Adrenal gland (tissue), 12 donors: Measurements from ENCODE around the gene DOCK6. TPM values are rescaled to one million over a fixed set of nuclear protein-coding genes. Genes with fewer than 3 reads are reported as not detected.
"Not testable (repeated sequence)": the region's sequence is repeated elsewhere in the genome, so short reads cannot be mapped to it uniquely, and the experiment has no call there.

Source experiments
- DNase-seq, 7 donors: peaks; one replicate each; pipeline ENCODE4 v3.0.0-alpha.2; 2019 to 2020
- H3K27ac ChIP-seq, 5 donors: fragments of 200-600 bp; sonication (generic) in 4 of 5; 1 replicate in 3 of 5; 2 replicates in 2 of 5; pipeline versions ENCODE4 v1.5.1 to v1.8.0; 2016 to 2020; ENCODE audit warnings: mild to moderate bottlenecking in 1 of 5
- H3K27me3 ChIP-seq: fragments of 200-600 bp; 2 replicates; pipeline ENCODE4 v1.8.0; 2021
- H3K36me3 ChIP-seq, 2 donors: fragments of 200-600 bp; replicated peaks in 1 of 2; 1 replicate in 1 of 2; 2 replicates in 1 of 2; pipeline versions ENCODE4 v1.5.1 to v1.8.0; 2018 to 2022
- H3K4me1 ChIP-seq, 2 donors: fragments of 200-600 bp; replicated peaks in 1 of 2; 1 replicate in 1 of 2; 2 replicates in 1 of 2; pipeline versions ENCODE4 v1.5.1 to v1.8.0; 2018 to 2021
- H3K4me3 ChIP-seq, 4 donors: fragments of 200-600 bp; sonication (generic) in 3 of 4; one replicate each; pipeline ENCODE4 v1.5.1; 2016 to 2018
- H3K9me3 ChIP-seq, 3 donors: fragments of 200-600 bp; sonication (generic) in 1 of 3; replicated peaks in 1 of 3; 1 replicate in 2 of 3; 2 replicates in 1 of 3; pipeline versions ENCODE4 v1.5.1 to v1.8.0; 2016 to 2021
- POLR2A ChIP-seq, 2 donors: fragments of 450-650 bp; IDR thresholded peaks; one replicate each; pipeline ENCODE4 v1.6.1; 2017; ENCODE audit warnings: antibody characterized with exemption in 2 of 2, mild to moderate bottlenecking in 2 of 2, moderate library complexity in 1 of 2
- WGBS, 4 donors: extraction: QIAGEN DNeasy Blood & Tissue Kit in 2 of 4; methylation state at CpG; one replicate each; pipeline versions ENCODE4 v1.1.5 to v1.1.7; 2013 to 2017; 5-methylcytosine and 5-hydroxymethylcytosine counted together
- intact Hi-C, 2 donors: fragments of 100-400 bp; cut with DNase I; formaldehyde crosslinking; loops; one replicate each; pipeline versions ENCODE4 v1.14.1 to v1.15.0; 2022 to 2023
- polyA plus RNA-seq, 3 donors: library from polyadenylated mRNA; stranded (reverse); fragments of 200-250 nt in 2 of 3; fragments of 350-450 nt in 1 of 3; fragmentation: Illumina TruSeq in 1 of 3; extraction: RNeasy Lipid Tissue Mini Kit (QIAGEN cat#74804) in 1 of 3; gene quantifications; one replicate each; pipeline ENCODE4 v1.2.3, GENCODE V29; 2013 to 2014
- total RNA-seq, 9 donors: library from RNA; depleted of rRNA in 4 of 9; stranded (reverse); fragments of >200 nt in 4 of 9; fragments of 120-200 nt in 1 of 9; fragmentation: NEBNext Ultra II Directional in 1 of 9; extraction: Animal tissue kit (Norgen Biotek cat#: 25700) in 1 of 9; gene quantifications; one replicate each; pipeline versions ENCODE4 v1.1.0 to v1.2.4, GENCODE V29; 2013 to 2023
- TF ChIP-seq, protein P1 (sequence below), 6 experiments: fragments of 450-650 bp in 4 of 6; fragments of 200-600 bp in 2 of 6; sonication (generic) in 1 of 6; IDR thresholded peaks; 1 replicate in 5 of 6; 2 replicates in 1 of 6; pipeline versions ENCODE4 v1.5.1 to v1.8.0; 2016 to 2021; ENCODE audit warnings: antibody characterized with exemption in 6 of 6, mild to moderate bottlenecking in 2 of 6, moderate library complexity in 1 of 6
- donor health status: healthy with polysubstance abuse.
- donor health status: Bipolar disorder and iron deficiency.
- donor health status: DM: yes; HTN: yes; CAD: no.
- donor health status: DM: no; HTN: no; CAD: no.
- donor health status: DM: no; HTN: no; CAD: no.
- donor health status: DM: yes; HTN: yes; CAD: no.

DOCK6 gene
- total and polyA plus RNA-seq, 12 donors: 4.5 to 152 (median 38.3) TPM

DNA sequence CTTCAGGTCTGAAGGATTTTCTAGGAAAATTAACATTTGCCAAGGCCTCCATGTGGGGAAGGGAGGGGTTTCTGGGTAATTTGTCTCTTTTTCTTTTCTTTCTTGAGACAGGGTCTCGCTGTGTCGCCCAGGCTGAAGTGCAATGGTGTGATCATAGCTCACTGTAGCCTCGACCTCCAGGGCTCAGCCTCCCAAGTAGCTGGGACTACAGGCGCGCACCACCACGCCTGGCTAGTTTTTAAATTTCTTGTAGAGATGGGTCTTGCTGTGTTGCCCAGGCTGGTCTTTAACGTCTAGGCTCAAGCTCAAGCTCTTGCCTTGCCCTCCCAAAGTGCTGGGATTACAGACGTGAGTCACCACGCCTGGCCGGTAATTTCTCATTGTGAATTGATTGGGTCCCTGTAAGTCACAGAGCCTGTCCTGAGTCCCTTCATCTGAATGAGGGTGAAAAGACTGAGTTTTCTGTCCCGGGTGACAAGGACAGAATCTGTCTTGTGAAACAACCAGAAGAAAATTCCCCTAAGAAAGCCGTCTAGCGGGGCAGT lies 96.8 kb downstream of the DOCK6 start:
- DNase-seq: no peak
- Histone ChIP-seq H3K4me3 (no peak overlapping the region), H3K27me3 (no peaks in the 10 kb centered on the region), H3K27ac (peak overlapping the region in 4 of 5 donors; percentile 14 to 81 (median 46)), H3K36me3 (peaks cover 0 to 43% of the 10 kb centered on the region in 2 donors), H3K9me3 (no peaks in the 10 kb centered on the region), H3K4me1 (peaks cover 0 to 7% of the 10 kb centered on the region in 2 donors)
- intact Hi-C loops: no loop called here
- no peak for TF ChIP-seq POLR2A (IDR thresholded peaks at IDR 0.05)
- TF ChIP-seq, protein P1, sequence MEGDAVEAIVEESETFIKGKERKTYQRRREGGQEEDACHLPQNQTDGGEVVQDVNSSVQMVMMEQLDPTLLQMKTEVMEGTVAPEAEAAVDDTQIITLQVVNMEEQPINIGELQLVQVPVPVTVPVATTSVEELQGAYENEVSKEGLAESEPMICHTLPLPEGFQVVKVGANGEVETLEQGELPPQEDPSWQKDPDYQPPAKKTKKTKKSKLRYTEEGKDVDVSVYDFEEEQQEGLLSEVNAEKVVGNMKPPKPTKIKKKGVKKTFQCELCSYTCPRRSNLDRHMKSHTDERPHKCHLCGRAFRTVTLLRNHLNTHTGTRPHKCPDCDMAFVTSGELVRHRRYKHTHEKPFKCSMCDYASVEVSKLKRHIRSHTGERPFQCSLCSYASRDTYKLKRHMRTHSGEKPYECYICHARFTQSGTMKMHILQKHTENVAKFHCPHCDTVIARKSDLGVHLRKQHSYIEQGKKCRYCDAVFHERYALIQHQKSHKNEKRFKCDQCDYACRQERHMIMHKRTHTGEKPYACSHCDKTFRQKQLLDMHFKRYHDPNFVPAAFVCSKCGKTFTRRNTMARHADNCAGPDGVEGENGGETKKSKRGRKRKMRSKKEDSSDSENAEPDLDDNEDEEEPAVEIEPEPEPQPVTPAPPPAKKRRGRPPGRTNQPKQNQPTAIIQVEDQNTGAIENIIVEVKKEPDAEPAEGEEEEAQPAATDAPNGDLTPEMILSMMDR (IDR thresholded peaks at IDR 0.05): no peak
- WGBS, 4 donors: 84 to 98% (median 88%) methylated on average over 10 to 13 of the region's 13 CpGs

DNA sequence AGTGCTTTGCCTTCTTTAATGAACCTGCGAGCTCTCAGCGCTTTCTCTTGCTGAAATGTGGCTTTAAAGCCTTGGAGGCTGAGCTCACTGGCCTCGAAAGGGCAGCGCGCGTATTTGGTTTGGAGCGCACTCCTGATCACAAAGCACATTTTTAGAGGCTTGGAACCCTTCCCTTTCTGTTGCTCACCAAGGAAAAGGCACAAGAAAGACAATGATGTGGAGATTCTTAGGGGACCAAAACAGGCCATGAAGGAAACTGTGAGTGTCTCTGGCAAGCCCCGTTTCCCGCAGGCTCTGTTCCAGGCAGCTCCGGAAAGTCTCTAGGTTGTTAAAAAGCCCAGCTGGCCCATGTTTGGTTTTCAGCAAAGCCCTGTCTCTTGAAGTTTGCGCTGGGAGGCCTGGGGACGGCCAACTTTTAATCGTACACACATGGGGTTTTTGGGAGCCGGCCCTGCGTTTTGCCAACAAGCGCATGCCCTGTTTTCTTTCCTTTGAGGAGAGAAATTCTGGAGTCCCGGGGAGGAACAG lies 97.4 kb downstream of the DOCK6 start:
- no peaks in the 10 kb centered on the region for H3K9me3 ChIP-seq
- H3K4me3 ChIP-seq: no peak overlapping the region
- peaks cover 0 to 5% of the 10 kb centered on the region in 2 donors for H3K4me1 ChIP-seq
- WGBS, 4 donors: 48 to 80% (median 77%) methylated on average over 12 to 17 of the region's 17 CpGs
- intact Hi-C loops: no loop called here
- peaks cover 0 to 37% of the 10 kb centered on the region in 2 donors for H3K36me3 ChIP-seq
- DNase-seq: peak in 3 of 7 donors; percentile 55 to 76 (median 56)
- TF ChIP-seq, protein P1 (IDR thresholded peaks at IDR 0.05): no peak
- no peak for TF ChIP-seq POLR2A (IDR thresholded peaks at IDR 0.05)
- no peaks in the 10 kb centered on the region for H3K27me3 ChIP-seq
- peak overlapping the region in 3 of 5 donors; percentile 14 to 81 (median 67) for H3K27ac ChIP-seq

- H3K9me3 ChIP-seq: no peaks in the 10 kb centered on the region
- no peak for TF ChIP-seq POLR2A (IDR thresholded peaks at IDR 0.05)
- TF ChIP-seq, protein P1 (IDR thresholded peaks at IDR 0.05): no peak
- DNase-seq: no peak
- no peaks in the 10 kb centered on the region for H3K27me3 ChIP-seq
- peak overlapping the region in 2 of 5 donors; percentile 67 to 81 for H3K27ac ChIP-seq
- WGBS, 4 donors: 74 to 84% (median 78%) methylated on average over 11 of the region's 11 CpGs
- intact Hi-C loops: no loop called here
- H3K36me3 ChIP-seq: peaks cover 0 to 30% of the 10 kb centered on the region in 2 donors
- peaks cover under 1 to 12% of the 10 kb centered on the region in 2 donors for H3K4me1 ChIP-seq
- H3K4me3 ChIP-seq: no peak overlapping the region
These were observed 98.0 kb downstream of the DOCK6 start for GRCh38 chr19:11164296-11164695.

- H3K36me3 ChIP-seq: not testable (repeated sequence)
These were observed 101.9 kb downstream of the DOCK6 start for GRCh38 chr19:11160440-11160768.

More at GRCh38 chr19:11160440-11160768, 101.9 kb downstream of the DOCK6 start:
- intact Hi-C loops, DNase-seq, H3K4me3 ChIP-seq, H3K9me3 ChIP-seq, H3K27me3 ChIP-seq: not testable (repeated sequence)
- WGBS, 4 donors: 93 to 100% (median 99%) methylated on average over 2 of the region's 2 CpGs
- peaks cover 17 to 46% of the 10 kb centered on the region in 2 donors for H3K4me1 ChIP-seq
- peak overlapping the region in 3 of 5 donors; percentile 40 to 76 (median 75) for H3K27ac ChIP-seq
